ENCODE results near the gene GAGE1.
"Not testable (repeated sequence)": the region's sequence is repeated elsewhere in the genome, so short reads cannot be mapped to it uniquely, and the experiment has no call there.

GAGE1 gene, protein sequence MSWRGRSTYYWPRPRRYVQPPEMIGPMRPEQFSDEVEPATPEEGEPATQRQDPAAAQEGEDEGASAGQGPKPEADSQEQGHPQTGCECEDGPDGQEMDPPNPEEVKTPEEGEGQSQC

DNA sequence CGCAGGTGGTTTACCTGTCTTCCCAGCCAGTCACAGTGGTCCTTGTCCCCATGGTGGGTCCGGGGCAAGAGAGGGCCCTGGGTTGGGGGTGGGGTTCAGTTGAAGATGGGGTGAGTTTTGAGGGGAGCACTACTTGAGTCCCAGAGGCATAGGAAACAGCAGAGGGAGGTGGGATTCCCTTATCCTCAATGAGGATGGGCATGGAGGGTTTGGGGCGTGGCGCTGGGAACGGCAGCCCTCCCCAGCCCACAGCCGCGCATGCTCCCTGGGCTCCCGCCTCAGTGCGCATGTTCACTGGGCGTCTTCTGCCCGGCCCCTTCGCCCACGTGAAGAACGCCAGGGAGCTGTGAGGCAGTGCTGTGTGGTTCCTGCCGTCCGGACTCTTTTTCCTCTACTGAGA is at the start of gene GAGE1:
GAGE1 (plus strand) TSS at position 301 of the 400 bp plus-strand sequence. CDS start 1,155 bp downstream, outside the sequence.
- not testable (repeated sequence) for H3K27ac ChIP-seq, H3K4me3 ChIP-seq

DNA sequence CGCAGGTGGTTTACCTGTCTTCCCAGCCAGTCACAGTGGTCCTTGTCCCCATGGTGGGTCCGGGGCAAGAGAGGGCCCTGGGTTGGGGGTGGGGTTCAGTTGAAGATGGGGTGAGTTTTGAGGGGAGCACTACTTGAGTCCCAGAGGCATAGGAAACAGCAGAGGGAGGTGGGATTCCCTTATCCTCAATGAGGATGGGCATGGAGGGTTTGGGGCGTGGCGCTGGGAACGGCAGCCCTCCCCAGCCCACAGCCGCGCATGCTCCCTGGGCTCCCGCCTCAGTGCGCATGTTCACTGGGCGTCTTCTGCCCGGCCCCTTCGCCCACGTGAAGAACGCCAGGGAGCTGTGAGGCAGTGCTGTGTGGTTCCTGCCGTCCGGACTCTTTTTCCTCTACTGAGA is 47.8 kb upstream of the GAGE1 start, which contains the start of gene GAGE12E:
GAGE12E (plus strand) TSS at position 301 of the 400 bp plus-strand sequence. CDS start 1,155 bp downstream, outside the sequence.
- H3K27ac ChIP-seq, H3K4me3 ChIP-seq: not testable (repeated sequence)

DNA sequence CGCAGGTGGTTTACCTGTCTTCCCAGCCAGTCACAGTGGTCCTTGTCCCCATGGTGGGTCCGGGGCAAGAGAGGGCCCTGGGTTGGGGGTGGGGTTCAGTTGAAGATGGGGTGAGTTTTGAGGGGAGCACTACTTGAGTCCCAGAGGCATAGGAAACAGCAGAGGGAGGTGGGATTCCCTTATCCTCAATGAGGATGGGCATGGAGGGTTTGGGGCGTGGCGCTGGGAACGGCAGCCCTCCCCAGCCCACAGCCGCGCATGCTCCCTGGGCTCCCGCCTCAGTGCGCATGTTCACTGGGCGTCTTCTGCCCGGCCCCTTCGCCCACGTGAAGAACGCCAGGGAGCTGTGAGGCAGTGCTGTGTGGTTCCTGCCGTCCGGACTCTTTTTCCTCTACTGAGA is 38.3 kb upstream of the GAGE1 start, which contains the start of gene GAGE12F:
GAGE12F (plus strand) TSS at position 301 of the 400 bp plus-strand sequence. CDS start 1,155 bp downstream, outside the sequence.
- H3K4me3 ChIP-seq, H3K27ac ChIP-seq: not testable (repeated sequence)

DNA sequence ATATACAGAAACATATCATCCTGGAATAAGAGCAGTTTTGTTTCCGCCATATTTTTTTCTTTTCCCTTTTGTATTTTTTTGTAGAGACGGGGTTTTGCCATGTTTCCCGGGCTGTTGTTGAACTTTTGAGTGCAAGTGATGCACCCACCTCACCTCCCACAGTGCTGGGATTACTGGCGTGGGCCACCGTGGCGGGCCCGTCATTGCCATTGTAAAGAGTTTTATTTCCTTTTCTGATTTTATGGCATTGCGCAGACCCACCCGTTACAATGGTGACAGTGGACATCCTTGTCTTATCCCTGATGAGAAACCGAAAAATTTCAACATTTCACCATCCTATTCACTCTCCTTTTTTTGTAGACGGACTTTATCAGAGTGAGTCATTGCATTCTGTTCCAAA is 30.1 kb upstream of the GAGE1 start:
- not testable (repeated sequence) for H3K4me3 ChIP-seq, H3K27ac ChIP-seq

DNA sequence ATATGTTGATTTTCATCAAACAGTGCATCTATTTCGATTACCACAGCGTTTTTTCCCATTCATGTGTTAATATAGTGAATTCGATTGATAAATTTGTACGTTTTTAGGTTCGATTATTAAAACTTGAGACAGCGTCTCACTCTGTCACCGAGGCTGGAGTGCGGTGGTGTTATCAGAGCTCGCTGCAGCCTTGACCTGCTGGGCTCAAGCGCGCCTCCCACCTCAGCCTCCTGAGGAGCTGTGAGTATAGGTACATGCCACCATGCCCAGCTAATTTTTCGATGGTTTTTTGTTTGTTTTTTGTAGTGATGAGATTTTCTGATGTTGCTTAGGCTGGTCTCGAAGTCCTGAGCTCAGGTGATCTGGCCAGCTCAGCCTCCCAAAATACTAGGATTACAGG is 29.7 kb upstream of the GAGE1 start:
- H3K27ac ChIP-seq, H3K4me3 ChIP-seq: not testable (repeated sequence)

DNA sequence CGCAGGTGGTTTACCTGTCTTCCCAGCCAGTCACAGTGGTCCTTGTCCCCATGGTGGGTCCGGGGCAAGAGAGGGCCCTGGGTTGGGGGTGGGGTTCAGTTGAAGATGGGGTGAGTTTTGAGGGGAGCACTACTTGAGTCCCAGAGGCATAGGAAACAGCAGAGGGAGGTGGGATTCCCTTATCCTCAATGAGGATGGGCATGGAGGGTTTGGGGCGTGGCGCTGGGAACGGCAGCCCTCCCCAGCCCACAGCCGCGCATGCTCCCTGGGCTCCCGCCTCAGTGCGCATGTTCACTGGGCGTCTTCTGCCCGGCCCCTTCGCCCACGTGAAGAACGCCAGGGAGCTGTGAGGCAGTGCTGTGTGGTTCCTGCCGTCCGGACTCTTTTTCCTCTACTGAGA is 28.7 kb upstream of the GAGE1 start, which contains the start of gene GAGE12G:
GAGE12G (plus strand) TSS at position 301 of the 400 bp plus-strand sequence. CDS start 1,155 bp downstream, outside the sequence.
- H3K4me3 ChIP-seq, H3K27ac ChIP-seq: not testable (repeated sequence)

DNA sequence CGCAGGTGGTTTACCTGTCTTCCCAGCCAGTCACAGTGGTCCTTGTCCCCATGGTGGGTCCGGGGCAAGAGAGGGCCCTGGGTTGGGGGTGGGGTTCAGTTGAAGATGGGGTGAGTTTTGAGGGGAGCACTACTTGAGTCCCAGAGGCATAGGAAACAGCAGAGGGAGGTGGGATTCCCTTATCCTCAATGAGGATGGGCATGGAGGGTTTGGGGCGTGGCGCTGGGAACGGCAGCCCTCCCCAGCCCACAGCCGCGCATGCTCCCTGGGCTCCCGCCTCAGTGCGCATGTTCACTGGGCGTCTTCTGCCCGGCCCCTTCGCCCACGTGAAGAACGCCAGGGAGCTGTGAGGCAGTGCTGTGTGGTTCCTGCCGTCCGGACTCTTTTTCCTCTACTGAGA is 19.2 kb upstream of the GAGE1 start, which contains the start of gene GAGE12H:
GAGE12H (plus strand) TSS at position 301 of the 400 bp plus-strand sequence. CDS start 1,155 bp downstream, outside the sequence.
- H3K4me3 ChIP-seq, H3K27ac ChIP-seq: not testable (repeated sequence)

DNA sequence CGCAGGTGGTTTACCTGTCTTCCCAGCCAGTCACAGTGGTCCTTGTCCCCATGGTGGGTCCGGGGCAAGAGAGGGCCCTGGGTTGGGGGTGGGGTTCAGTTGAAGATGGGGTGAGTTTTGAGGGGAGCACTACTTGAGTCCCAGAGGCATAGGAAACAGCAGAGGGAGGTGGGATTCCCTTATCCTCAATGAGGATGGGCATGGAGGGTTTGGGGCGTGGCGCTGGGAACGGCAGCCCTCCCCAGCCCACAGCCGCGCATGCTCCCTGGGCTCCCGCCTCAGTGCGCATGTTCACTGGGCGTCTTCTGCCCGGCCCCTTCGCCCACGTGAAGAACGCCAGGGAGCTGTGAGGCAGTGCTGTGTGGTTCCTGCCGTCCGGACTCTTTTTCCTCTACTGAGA is 9.6 kb upstream of the GAGE1 start, which contains the start of gene GAGE2A:
GAGE2A (plus strand) TSS at position 301 of the 400 bp plus-strand sequence. CDS start 1,155 bp downstream, outside the sequence.
- not testable (repeated sequence) for H3K4me3 ChIP-seq, H3K27ac ChIP-seq

DNA sequence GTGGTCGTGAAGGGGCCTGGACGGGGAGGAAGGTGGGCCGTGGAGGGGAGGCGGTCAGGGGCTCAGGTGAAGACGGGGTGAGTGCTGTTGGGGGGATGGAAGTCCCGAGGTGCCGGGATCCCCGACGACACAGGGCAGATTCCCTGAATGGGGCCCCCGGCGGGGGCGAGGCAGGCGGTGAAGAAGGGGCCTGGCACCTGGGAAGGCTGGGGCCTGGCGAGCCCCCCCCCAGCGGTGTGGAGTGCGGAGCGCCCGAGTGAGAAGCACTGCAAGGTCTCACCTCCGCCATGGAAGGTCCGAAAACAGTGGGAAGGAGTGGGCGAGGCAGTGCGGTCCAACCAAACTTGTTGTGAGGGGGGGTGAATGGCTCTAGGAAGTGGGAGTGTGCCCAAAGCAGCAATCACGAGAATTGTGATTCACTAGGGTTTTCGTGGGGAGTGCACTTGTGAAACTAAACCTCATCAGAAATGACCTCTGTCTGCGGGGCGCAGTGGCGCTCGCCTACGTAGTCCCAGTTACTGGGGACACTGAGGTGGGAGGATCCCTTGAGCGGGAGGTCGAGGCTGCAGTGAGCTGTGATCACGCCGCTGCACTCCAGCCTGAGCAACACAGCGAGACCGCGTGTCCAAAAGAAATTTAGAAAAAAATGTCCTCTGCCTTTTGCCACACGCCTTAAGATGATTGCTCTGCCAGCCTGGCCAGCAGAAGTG is 8.9 kb upstream of the GAGE1 start:
- H3K27ac ChIP-seq, H3K4me3 ChIP-seq: not testable (repeated sequence)

DNA sequence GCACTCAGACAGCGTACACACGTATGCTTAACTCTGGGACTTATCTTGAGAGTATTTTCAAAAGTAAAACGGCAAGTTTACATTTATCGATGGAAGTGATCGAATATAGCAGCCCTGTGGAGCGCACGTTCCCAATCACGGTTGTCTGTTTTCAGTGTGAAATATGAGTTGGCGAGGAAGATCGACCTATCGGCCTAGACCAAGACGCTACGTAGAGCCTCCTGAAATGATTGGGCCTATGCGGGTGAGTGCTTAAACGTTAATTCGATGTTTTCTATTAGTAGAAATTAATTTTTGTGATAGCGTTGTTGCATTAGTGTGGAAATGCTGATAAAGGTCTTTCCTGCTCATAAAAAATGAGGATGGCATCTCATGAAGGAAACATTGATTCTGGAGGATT is 8.3 kb upstream of the GAGE1 start:
- H3K27ac ChIP-seq, H3K4me3 ChIP-seq: not testable (repeated sequence)

DNA sequence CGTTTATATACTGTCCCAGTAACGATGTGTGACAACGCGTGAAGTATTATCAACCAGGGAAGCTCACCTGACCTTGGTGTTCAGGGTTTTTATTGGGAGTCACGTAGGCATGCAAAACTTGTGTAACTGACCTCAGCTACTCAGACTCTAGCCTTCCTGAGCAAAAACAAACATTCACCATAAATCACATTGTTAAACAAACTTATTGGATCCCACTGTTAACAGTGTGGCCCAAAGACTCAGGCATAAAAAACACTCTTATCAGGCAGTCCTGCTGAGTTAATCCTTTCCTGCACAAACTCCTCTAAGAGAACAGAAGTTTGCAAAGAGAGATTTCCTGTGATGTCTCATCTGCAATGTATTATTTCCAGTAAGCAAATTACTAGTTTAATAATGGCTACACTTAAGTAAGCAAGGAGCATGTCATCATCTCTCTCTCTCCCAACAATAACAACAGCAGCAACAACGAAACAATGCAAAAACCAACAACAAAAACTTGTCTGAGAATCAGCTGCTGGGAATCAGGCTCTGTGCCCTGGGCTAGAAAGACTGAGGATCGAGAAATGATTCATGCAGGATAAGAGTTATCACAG is 12.0 kb downstream of the GAGE1 start:
- no peak overlapping the region for H3K27ac ChIP-seq

DNA sequence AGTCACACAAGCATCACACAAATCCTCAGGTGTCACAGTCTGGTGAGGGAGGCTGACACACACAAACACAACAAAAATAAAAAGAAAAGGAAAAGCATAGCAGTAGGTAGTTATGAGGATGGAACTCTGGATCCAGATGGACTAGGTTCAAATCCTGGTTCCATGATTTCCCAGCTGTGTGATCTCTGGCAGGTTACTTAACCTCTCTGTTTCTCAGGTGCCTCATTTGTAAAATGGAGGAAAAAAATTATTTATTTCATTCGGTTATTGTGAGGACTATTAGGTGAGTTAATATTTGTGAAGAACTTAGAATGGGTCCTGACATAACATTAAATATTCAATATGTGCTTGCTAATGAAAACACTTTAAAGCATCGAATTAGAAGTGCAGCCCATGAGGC is 19.8 kb downstream of the GAGE1 start:
- Histone ChIP-seq H3K27ac (no peak overlapping the region), H3K4me3 (no peak overlapping the region)

More for the DNA sequence above, 12.0 kb downstream of the GAGE1 start:
- no peak overlapping the region for H3K4me3 ChIP-seq

DNA sequence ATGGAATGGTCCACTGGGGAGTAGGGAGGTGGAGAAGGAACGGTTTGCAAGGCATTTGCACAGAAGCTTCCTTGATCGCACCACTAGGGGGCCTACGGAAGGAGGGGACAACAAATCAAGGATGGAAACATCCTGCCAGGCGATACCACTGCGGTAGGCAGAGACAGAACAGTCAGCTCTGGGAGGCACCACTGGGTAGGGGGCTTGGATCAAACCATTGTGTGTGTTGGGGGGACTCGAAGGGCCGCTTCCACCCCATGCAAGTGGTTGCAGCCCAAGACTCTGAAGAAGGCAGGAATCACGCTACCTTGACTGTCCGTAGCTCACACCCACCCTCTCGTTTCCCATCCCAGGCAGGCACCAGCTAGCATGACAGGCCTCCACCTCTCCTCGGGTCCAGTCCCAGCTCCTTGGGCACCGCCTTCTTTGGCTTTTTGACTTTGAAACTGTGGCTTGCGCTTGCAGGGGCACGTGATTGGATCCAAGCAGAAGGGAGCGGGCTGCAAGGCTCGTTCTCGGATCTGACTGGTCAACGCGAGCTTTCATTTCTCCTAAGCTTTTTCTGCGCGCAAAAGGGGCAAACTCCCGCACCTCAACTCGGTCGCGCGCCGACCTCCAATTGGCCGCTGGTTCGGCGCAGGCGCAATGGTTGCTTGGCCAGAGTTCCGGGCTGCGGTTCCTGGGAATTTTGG is 28.4 kb downstream of the GAGE1 start:
- no peak overlapping the region for H3K4me3 ChIP-seq
- H3K27ac ChIP-seq = no peak overlapping the region

DNA sequence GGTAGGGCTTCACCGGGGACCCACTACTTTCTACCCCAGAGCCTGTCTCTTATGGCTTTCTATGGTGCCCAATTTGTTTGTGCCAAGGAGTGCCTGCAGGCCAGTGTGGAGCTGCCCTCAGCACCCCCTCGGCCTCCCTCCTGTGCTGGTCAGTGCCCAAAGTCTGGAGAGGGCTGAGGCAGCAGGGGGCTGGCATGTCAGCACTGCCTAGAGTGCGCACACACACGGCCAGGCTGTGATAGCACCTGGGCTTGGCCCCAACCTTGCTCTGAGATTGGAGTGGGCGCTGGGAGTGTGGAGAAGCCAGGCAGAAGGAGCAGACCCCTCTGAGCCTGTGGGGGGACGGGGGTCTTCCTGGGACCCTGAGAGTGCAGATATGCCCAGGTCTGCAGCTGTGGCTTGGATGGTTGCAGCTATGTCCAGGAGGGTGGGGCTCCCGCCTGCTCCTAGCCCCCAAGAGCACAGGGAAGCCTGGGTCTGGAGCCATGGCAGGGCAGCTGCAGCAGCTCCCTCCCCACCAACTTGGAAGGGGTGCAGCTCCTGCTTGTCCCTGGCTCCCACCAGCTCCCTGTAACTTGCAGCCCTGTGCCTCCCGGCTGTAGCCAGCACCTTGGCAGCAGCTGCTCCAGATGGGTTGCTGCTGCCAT is 46.3 kb downstream of the GAGE1 start:
- Histone ChIP-seq H3K4me3 (no peak overlapping the region), H3K27ac (no peak overlapping the region)

DNA sequence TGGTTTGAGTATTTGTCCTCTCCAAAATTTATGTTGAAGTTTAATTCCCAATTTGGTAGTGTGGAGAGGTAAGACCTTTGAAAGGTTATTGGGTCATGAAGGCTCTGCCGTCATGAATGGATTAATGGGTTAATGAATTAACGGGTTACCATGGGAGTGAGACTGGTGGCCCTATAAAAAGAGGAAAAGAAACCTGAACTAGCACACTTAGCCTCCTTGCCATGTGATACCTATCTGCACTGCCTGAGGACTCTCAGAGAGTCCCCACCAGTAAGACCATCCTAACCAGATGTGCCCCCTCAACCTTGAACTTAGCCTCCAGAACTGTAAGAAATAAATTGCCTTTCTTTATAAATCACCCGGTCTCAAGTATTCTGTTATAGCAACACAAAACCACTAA is 57.7 kb downstream of the GAGE1 start:
- no peak overlapping the region for H3K4me3 ChIP-seq

More for the DNA sequence above, 57.7 kb downstream of the GAGE1 start:
- H3K27ac ChIP-seq = no peak overlapping the region
